Ishikawa (cell line): ENCODE data around the gene EMC9.

Source experiments
- CEBPB ChIP-seq: IDR thresholded peaks from 2 replicates; pipeline ENCODE4 v1.6.1; 2012
- CREB1 ChIP-seq: IDR thresholded peaks from 2 replicates; pipeline ENCODE4 v1.6.1; 2012; ENCODE audit warnings: low read depth
- EGR1 ChIP-seq: IDR thresholded peaks from 2 replicates; pipeline ENCODE4 v1.6.1; 2012
- EP300 ChIP-seq: IDR thresholded peaks from 2 replicates; pipeline ENCODE4 v1.6.1; 2012; ENCODE audit warnings: borderline replicate concordance
- FOXM1 ChIP-seq: IDR thresholded peaks from 2 replicates; pipeline ENCODE4 v1.6.1; 2012; ENCODE audit warnings: low read depth, borderline replicate concordance
- NFIC ChIP-seq: IDR thresholded peaks from 2 replicates; pipeline ENCODE4 v1.6.1; 2012
- RAD21 ChIP-seq: IDR thresholded peaks from 2 replicates; pipeline ENCODE4 v1.6.1; 2012; ENCODE audit warnings: low read depth
- TAF1 ChIP-seq: IDR thresholded peaks from 2 replicates; pipeline ENCODE4 v1.6.1; 2012; ENCODE audit warnings: low read depth, mild to moderate bottlenecking
- TCF12 ChIP-seq: IDR thresholded peaks from 2 replicates; pipeline ENCODE4 v1.6.1; 2012; ENCODE audit warnings: low read depth
- TEAD4 ChIP-seq: IDR thresholded peaks from 2 replicates; pipeline ENCODE4 v1.6.1; 2012
- YY1 ChIP-seq: IDR thresholded peaks from 2 replicates; pipeline ENCODE4 v1.6.1; 2012; ENCODE audit warnings: low read depth
- ZBTB7A ChIP-seq: IDR thresholded peaks from 2 replicates; pipeline ENCODE4 v1.6.1; 2012; ENCODE audit warnings: low read depth
- TF ChIP-seq, protein P1 (sequence below): IDR thresholded peaks from 2 replicates; pipeline ENCODE4 v1.6.1; 2012
- TF ChIP-seq, protein P2 (sequence below): IDR thresholded peaks from 2 replicates; pipeline ENCODE4 v1.6.1; 2012
- TF ChIP-seq, protein P3 (sequence below): IDR thresholded peaks from 2 replicates; pipeline ENCODE4 v1.6.1; 2012; ENCODE audit warnings: low read depth, mild to moderate bottlenecking

The EMC9 gene

DNA sequence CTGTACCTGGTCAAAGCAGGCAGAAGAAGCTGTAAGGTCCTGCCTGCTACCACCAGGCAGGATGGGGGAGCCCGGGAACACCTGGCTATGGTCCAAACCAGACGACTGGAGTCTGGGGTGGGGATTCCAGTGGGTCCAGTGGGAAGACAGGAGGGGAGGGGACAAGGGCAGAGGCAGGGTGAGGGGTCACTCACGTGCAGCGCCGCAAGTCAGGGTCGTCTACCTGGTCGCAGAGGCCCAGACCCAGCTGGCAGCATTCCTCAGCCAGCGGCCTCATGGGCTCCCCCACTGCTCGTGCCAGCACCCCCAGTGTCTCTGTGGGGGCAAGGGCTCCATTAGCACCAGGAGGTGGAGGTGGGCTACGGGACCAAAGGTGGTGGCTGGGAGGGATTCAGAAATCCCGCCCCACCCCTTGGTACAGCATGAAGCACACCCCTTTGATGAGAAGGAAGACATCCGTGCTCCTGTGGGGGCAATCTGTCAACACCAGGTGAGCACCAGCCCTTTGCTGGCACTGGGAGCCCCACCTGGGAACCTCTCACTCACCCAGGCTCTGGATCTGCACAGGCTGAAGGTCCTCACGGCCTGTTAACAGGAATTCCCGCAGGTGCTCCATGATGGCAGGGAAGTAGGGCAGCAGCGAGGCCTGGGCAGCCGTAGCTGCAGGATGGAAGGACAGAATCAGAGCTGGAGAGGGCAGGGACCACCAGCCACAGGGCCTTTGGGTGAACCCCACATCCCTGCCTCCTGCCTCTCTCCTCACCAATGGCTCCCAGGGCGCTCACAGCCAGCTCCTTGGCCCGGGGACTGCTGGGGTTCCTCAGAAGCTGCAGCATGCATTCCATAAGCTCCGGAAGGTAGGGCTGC, 42.9 kb upstream of the EMC9 start:
- TF ChIP-seq TEAD4 (no peak), RAD21 (no peak), CEBPB (no peak), EGR1 (no peak), TCF12 (no peak), NFIC (no peak), YY1 (no peak), ZBTB7A (no peak), FOXM1 (no peak), EP300 (no peak), CREB1 (no peak), TAF1 (no peak)
- TF ChIP-seq, protein P1, sequence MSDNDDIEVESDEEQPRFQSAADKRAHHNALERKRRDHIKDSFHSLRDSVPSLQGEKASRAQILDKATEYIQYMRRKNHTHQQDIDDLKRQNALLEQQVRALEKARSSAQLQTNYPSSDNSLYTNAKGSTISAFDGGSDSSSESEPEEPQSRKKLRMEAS: no peak
- TF ChIP-seq, protein P2, sequence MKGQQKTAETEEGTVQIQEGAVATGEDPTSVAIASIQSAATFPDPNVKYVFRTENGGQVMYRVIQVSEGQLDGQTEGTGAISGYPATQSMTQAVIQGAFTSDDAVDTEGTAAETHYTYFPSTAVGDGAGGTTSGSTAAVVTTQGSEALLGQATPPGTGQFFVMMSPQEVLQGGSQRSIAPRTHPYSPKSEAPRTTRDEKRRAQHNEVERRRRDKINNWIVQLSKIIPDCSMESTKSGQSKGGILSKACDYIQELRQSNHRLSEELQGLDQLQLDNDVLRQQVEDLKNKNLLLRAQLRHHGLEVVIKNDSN: no peak
- TF ChIP-seq, protein P3, sequence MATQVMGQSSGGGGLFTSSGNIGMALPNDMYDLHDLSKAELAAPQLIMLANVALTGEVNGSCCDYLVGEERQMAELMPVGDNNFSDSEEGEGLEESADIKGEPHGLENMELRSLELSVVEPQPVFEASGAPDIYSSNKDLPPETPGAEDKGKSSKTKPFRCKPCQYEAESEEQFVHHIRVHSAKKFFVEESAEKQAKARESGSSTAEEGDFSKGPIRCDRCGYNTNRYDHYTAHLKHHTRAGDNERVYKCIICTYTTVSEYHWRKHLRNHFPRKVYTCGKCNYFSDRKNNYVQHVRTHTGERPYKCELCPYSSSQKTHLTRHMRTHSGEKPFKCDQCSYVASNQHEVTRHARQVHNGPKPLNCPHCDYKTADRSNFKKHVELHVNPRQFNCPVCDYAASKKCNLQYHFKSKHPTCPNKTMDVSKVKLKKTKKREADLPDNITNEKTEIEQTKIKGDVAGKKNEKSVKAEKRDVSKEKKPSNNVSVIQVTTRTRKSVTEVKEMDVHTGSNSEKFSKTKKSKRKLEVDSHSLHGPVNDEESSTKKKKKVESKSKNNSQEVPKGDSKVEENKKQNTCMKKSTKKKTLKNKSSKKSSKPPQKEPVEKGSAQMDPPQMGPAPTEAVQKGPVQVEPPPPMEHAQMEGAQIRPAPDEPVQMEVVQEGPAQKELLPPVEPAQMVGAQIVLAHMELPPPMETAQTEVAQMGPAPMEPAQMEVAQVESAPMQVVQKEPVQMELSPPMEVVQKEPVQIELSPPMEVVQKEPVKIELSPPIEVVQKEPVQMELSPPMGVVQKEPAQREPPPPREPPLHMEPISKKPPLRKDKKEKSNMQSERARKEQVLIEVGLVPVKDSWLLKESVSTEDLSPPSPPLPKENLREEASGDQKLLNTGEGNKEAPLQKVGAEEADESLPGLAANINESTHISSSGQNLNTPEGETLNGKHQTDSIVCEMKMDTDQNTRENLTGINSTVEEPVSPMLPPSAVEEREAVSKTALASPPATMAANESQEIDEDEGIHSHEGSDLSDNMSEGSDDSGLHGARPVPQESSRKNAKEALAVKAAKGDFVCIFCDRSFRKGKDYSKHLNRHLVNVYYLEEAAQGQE: no peak

DNA sequence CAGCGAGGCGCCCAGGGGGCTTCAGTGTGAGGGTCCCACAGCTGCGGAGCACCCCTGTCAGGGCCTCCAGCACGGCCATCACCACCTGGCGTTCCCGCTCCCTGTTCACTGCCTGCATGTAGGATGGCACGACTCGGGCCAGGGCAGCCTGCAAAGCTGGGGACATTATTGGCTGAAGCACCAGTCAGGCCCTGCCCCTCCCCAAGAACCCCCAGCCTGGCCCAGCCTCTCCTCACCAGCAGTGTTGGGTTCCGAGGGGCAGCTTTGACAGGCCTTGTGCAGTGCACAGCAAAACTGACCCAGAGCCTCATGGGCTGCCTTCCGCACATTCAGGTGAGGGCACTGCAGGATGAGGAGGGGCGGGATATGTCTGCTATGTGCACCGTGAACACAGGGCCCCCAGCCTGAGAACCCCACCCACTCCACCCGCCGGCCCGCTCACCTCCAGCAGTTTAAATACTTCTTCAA, 41.7 kb upstream of the EMC9 start:
- TF ChIP-seq ZBTB7A (no peak), TAF1 (no peak), RAD21 (no peak), CEBPB (no peak), EGR1 (no peak), TCF12 (no peak), YY1 (no peak), TEAD4 (no peak), EP300 (no peak), FOXM1 (no peak), CREB1 (no peak), NFIC (no peak)
- TF ChIP-seq, protein P1: no peak
- TF ChIP-seq, protein P3: no peak
- TF ChIP-seq, protein P2: no peak

DNA sequence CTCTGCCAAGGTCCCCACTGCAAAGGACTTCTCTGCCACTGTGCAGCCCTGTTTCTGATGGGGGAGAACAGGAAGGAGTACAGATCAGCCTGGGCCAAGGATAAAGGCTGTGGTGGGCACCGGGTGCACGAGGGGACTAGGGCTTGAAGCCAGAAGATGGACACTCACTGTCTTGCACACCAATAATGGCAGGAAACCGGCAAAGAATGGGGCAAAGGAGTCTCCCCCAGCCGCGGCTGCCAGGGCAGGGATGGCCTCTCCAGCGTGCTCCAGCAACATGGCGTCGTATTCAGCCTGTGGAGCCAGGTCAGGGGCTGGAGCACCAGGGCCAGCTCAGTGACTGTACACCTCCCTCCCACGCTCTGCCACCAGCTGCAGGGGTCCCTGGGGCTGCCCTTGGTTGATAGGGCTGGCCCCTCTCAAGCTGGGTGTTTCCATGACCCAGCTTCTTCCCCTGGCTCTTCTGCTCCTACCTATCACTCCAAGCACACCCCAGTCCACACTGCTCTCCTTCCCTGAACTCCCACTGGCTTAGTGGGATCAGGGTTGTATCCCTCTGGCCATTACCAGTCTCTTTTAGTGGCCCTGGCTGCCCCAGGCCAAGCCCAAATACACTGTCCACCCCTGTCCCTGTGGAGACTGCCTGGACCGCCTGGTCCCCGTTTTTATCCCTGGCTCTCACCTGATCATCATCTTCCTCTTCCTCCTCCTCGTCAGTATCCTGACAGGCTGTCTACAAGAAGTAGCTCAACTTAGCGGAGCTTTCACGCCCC, 40.9 kb upstream of the EMC9 start:
- TF ChIP-seq TAF1 (no peak), TCF12 (no peak), CREB1 (no peak), RAD21 (no peak), YY1 (no peak), ZBTB7A (no peak), NFIC (no peak), EGR1 (no peak), EP300 (no peak), TEAD4 (no peak), CEBPB (no peak), FOXM1 (no peak)
- TF ChIP-seq, protein P1: no peak
- TF ChIP-seq, protein P2: no peak
- TF ChIP-seq, protein P3: no peak
